ENCODE measurements around the gene NTM.

NTM gene

DNA sequence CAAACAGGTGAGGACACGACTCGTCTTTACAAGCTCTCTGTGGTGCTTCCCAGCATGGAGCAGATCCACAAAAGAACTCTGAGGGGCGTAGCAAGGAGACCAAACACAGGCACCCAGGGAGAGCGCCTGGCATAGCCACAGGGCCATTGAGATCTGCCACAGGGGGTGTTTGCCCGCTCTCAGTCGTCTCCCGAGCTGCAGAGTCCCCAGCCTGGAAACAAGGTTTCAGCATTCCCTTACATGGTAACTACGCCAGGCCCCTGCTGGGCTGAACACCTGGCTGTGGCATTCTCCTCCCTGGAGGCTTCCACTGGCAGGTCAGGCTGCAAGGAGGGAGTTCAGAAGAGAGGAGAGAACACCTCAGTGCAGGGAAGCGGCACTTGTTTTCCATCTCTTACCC lies 962.1 kb downstream of the NTM start:
- H3K4me3 ChIP-seq (ENCODE audit: low read depth, low read length), result no peak overlapping the region
- no peak for DNase-seq (ENCODE audit: low read depth)
- TF ChIP-seq, protein P1, sequence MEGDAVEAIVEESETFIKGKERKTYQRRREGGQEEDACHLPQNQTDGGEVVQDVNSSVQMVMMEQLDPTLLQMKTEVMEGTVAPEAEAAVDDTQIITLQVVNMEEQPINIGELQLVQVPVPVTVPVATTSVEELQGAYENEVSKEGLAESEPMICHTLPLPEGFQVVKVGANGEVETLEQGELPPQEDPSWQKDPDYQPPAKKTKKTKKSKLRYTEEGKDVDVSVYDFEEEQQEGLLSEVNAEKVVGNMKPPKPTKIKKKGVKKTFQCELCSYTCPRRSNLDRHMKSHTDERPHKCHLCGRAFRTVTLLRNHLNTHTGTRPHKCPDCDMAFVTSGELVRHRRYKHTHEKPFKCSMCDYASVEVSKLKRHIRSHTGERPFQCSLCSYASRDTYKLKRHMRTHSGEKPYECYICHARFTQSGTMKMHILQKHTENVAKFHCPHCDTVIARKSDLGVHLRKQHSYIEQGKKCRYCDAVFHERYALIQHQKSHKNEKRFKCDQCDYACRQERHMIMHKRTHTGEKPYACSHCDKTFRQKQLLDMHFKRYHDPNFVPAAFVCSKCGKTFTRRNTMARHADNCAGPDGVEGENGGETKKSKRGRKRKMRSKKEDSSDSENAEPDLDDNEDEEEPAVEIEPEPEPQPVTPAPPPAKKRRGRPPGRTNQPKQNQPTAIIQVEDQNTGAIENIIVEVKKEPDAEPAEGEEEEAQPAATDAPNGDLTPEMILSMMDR (IDR thresholded peaks at IDR 0.05; ENCODE audit: insufficient read depth, low read depth, low read length, missing control alignments), result no peak

DNA sequence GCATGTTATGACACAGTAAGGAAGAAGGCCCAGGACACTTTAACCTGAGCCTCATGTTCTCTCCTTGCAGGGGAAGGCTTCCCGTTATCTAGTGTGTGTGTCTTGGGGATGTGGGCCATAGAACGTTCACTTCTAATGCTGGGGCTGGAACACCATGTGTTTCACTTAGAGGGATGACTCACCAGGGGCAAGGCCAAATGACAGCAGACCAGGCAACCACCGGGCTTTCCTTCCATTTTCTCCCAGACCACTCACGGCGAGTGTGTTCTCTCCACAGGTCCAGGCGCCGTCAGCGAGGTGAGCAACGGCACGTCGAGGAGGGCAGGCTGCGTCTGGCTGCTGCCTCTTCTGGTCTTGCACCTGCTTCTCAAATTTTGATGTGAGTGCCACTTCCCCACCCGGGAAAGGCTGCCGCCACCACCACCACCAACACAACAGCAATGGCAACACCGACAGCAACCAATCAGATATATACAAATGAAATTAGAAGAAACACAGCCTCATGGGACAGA lies 964.4 kb downstream of the NTM start:
- H3K4me3 ChIP-seq (ENCODE audit: low read depth, low read length), result no peak overlapping the region
- TF ChIP-seq, protein P1 (IDR thresholded peaks at IDR 0.05; ENCODE audit: insufficient read depth, low read depth, low read length, missing control alignments), result no peak
- DNase-seq (ENCODE audit: low read depth), result no peak

DNA sequence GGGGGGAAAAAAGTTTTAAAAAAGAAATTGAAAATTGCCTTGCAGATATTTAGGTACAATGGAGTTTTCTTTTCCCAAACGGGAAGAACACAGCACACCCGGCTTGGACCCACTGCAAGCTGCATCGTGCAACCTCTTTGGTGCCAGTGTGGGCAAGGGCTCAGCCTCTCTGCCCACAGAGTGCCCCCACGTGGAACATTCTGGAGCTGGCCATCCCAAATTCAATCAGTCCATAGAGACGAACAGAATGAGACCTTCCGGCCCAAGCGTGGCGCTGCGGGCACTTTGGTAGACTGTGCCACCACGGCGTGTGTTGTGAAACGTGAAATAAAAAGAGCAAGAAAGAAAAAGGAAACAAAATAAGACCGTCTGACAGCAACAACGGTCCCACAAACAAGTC lies 964.9 kb downstream of the NTM start:
- no peak overlapping the region for H3K4me3 ChIP-seq (ENCODE audit: low read depth, low read length)
- no peak for DNase-seq (ENCODE audit: low read depth)
- TF ChIP-seq, protein P1 (IDR thresholded peaks at IDR 0.05; ENCODE audit: insufficient read depth, low read depth, low read length, missing control alignments), result no peak

DNA sequence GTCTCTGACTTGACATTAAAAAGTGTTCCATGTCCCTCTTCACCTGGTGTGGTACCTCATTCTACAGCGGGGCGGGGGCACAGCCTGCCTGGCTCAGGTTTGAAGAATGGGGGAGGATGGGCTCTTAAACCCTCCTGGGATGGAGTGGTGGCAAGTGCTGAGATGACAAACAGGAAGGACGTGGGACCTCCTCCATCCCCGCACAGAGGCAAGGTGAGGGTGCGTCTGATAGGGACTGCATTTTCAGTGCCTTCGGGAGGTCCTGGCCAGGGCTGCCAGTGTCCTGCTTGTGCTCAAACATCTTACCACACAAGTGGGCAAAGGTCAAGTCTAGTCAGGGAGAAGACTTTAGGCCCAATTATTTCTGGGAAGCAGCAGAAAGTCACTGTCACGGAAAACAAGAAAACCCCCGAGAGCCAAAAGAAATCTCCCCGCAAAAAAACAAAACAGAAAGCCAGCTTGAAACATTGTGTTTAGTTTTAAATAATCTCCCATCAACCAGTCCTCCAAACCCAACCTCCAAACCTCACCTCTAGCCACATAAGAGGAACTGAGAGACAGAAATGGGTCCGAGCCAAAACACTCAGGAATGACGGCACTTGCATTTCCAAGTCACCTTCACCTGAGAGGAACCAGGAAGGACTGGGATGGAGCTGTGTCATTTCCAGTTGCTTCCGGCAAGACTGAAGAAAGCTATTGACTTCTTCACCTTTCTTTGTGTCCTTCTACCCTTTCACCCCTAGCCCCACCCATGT lies 966.5 kb downstream of the NTM start:
- DNase-seq (ENCODE audit: low read depth), result no peak
- TF ChIP-seq, protein P1 (IDR thresholded peaks at IDR 0.05; ENCODE audit: insufficient read depth, low read depth, low read length, missing control alignments), result no peak

DNA sequence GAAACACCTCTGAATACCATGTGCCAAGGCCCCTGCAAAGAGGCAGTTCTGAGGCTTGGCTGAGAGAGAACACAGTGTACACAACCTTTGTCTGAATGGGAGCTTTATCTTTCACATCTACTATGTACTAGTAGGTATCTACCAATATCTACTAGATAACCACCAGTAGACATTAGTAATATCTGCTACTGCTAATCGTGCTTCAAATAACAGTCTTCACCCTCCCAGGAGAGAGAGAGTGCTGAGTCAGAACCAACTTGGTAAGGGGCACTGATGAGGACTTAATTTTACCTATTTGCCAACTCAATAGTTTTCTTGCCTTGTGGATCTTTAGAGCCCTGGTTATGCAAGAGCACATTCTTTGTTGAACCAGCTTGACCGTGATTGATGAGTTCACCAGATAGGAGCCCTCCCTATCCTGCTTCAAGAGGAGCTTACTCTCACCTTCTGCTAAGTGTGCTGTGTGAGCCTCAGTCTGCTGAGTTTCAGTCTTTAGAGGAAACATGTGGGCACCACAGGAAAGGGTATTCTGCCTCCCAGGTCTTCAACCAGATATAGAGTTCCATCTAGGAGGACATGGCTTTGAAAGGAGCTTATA lies 967.5 kb downstream of the NTM start:
- TF ChIP-seq, protein P1 (IDR thresholded peaks at IDR 0.05; ENCODE audit: insufficient read depth, low read depth, low read length, missing control alignments), result no peak
- no peak for DNase-seq (ENCODE audit: low read depth)

More for the DNA sequence above, 966.5 kb downstream of the NTM start:
- no peak overlapping the region for H3K4me3 ChIP-seq (ENCODE audit: low read depth, low read length)

DNA sequence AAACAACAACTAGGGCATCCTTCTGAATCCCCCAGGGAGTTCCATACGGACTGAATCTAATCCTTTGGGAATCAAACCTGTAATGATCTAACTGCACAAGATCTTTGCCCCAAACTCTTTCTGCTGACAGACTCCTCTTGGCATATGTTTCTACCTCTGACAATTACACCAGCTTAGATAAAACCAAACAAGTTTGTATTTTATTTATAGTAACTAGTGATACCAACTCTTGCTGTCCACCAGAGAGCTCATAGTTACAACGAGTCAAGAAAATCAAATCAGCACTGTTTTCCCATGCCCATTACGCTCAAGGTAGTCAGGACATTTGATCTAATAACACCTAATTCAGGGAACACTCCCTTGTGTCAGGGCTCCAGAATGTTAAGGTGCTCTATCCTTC lies 972.0 kb downstream of the NTM start:
- no peak overlapping the region for H3K4me3 ChIP-seq (ENCODE audit: low read depth, low read length)
- TF ChIP-seq, protein P1 (IDR thresholded peaks at IDR 0.05; ENCODE audit: insufficient read depth, low read depth, low read length, missing control alignments), result no peak
- DNase-seq (ENCODE audit: low read depth), result no peak

More for the DNA sequence above, 967.5 kb downstream of the NTM start:
- no peak overlapping the region for H3K4me3 ChIP-seq (ENCODE audit: low read depth, low read length)

Measured in GM12865 (cell line).